LNCAP (cell line): Measurements from ENCODE around the gene IL17A.

Source experiments
- CTCF ChIP-seq: fragments of 450-650 bp; IDR thresholded peaks from 2 replicates; pipeline ENCODE4 v1.5.1; 2017; ENCODE audit warnings: mild to moderate bottlenecking

IL17A gene

GRCh38 chr6:52208612-52209011 lies 22.4 kb downstream of the IL17A start:
- no peak for TF ChIP-seq CTCF

- TF ChIP-seq CTCF: no peak
These were observed 23.6 kb downstream of the IL17A start for GRCh38 chr6:52209770-52210169.

- no peak for TF ChIP-seq CTCF
These were observed 24.1 kb downstream of the IL17A start for GRCh38 chr6:52210227-52210626.

- TF ChIP-seq CTCF: no peak
These were observed 27.0 kb downstream of the IL17A start for GRCh38 chr6:52213127-52213526.

GRCh38 chr6:52215787-52216186 lies 29.6 kb downstream of the IL17A start:
- TF ChIP-seq CTCF: no peak

- no peak for TF ChIP-seq CTCF
These were observed 30.9 kb downstream of the IL17A start for GRCh38 chr6:52216932-52217575.

GRCh38 chr6:52217761-52218160 lies 31.6 kb downstream of the IL17A start:
- TF ChIP-seq CTCF: no peak

- TF ChIP-seq CTCF: no peak
These were observed 35.1 kb downstream of the IL17A start for GRCh38 chr6:52221302-52221701.
